HepG2 (cell line): ENCODE results near the gene TCF25. TPM values are rescaled to one million over a fixed set of nuclear protein-coding genes. Genes with fewer than 3 reads are reported as not detected.

ENCODE experiments used
- CCAR2 ChIP-seq: fragments of 200-400 bp; formaldehyde crosslinking; optimal IDR thresholded peaks from 2 replicates; pipeline ENCODE3; 2018; ENCODE audit warnings: low read depth, mild to moderate bottlenecking, low read length, moderate library complexity
- ERF ChIP-seq: IDR thresholded peaks from 2 replicates; pipeline ENCODE4 v1.6.1; 2018; ENCODE audit warnings: missing biosample characterization, missing genetic modification reagents
- ETV5 ChIP-seq: IDR thresholded peaks from 2 replicates; pipeline ENCODE4 v1.6.1; 2018; ENCODE audit warnings: missing biosample characterization, missing genetic modification reagents, inconsistent platforms, borderline replicate concordance
- FOXC1 ChIP-seq: sonication (generic); formaldehyde crosslinking; IDR thresholded peaks from 2 replicates; pipeline ENCODE4 v1.8.0; 2022; ENCODE audit warnings: mild to moderate bottlenecking, missing genetic modification reagents, borderline replicate concordance
- GTF2F1 ChIP-seq: fragments of 150-350 bp; IDR thresholded peaks from 2 replicates; pipeline ENCODE4 v1.6.1; 2014; ENCODE audit warnings: low read length
- MEIS1 ChIP-seq: sonication (generic); formaldehyde crosslinking; IDR thresholded peaks from 2 replicates; pipeline ENCODE4 v1.9.0; 2021; ENCODE audit warnings: mild to moderate bottlenecking, missing genetic modification reagents, moderate library complexity, borderline replicate concordance
- NR2F6 ChIP-seq, 2 experiments: IDR thresholded peaks; 2 replicates each; pipeline ENCODE4 v1.6.1; 2016; ENCODE audit warnings: antibody characterized with exemption in 1 of 2, mild to moderate bottlenecking in 1 of 2
- PHF21A ChIP-seq: sonication (generic); formaldehyde crosslinking; IDR thresholded peaks from 2 replicates; pipeline ENCODE4 v1.5.0; 2020; ENCODE audit warnings: mild to moderate bottlenecking, missing genetic modification reagents
- PRPF4 ChIP-seq: fragments of 200-400 bp; formaldehyde crosslinking; IDR thresholded peaks from 2 replicates; pipeline ENCODE4 v1.6.1; 2016; ENCODE audit warnings: low read length, low read depth; ENCODE audit not compliant: poor library complexity, severe bottlenecking
- RBAK ChIP-seq: sonication (generic); formaldehyde crosslinking; IDR thresholded peaks from 2 replicates; pipeline ENCODE4 v1.5.1; 2020; ENCODE audit warnings: mild to moderate bottlenecking, missing genetic modification reagents
- SAFB2 ChIP-seq: sonication (generic); formaldehyde crosslinking; IDR thresholded peaks from 2 replicates; pipeline ENCODE4 v1.5.1; 2020; ENCODE audit warnings: missing genetic modification reagents, low read depth, mild to moderate bottlenecking, borderline replicate concordance
- SP140L ChIP-seq: sonication (generic); formaldehyde crosslinking; IDR thresholded peaks from 2 replicates; pipeline ENCODE4 v1.4.0; 2020; ENCODE audit warnings: missing genetic modification reagents, borderline replicate concordance
- SRSF9 ChIP-seq: fragments of 200-400 bp; formaldehyde crosslinking; IDR thresholded peaks from 2 replicates; pipeline ENCODE4 v1.6.1; 2018; ENCODE audit warnings: borderline replicate concordance, mild to moderate bottlenecking, low read depth, low read length; ENCODE audit not compliant: insufficient read depth, poor library complexity, severe bottlenecking
- ZNF280D ChIP-seq: sonication (generic); formaldehyde crosslinking; IDR thresholded peaks from 2 replicates; pipeline ENCODE4 v1.5.1; 2020; ENCODE audit warnings: mild to moderate bottlenecking, missing genetic modification reagents
- ZNF343 ChIP-seq: sonication (generic); formaldehyde crosslinking; IDR thresholded peaks from 2 replicates; pipeline ENCODE4 v1.4.0; 2020; ENCODE audit warnings: mild to moderate bottlenecking, missing genetic modification reagents
- ZNF382 ChIP-seq: sonication (generic); formaldehyde crosslinking; IDR thresholded peaks from 2 replicates; pipeline ENCODE4 v1.5.0; 2020; ENCODE audit warnings: missing genetic modification reagents, mild to moderate bottlenecking, borderline replicate concordance
- ZNF451 ChIP-seq: sonication (generic); formaldehyde crosslinking; IDR thresholded peaks from 2 replicates; pipeline ENCODE4 v1.5.0; 2020; ENCODE audit warnings: mild to moderate bottlenecking, missing genetic modification reagents
- ZNF557 ChIP-seq: sonication (generic); formaldehyde crosslinking; IDR thresholded peaks from 2 replicates; pipeline ENCODE4 v1.4.0; 2020; ENCODE audit warnings: missing genetic modification reagents
- ZNF598 ChIP-seq: sonication (generic); formaldehyde crosslinking; IDR thresholded peaks from 2 replicates; pipeline ENCODE4 v1.5.1; 2020; ENCODE audit warnings: mild to moderate bottlenecking, missing genetic modification reagents, borderline replicate concordance
- ZNF746 ChIP-seq: sonication (generic); formaldehyde crosslinking; IDR thresholded peaks from 2 replicates; pipeline ENCODE4 v1.8.0; 2022; ENCODE audit warnings: mild to moderate bottlenecking, missing genetic modification reagents
- ZNF816 ChIP-seq: sonication (generic); formaldehyde crosslinking; IDR thresholded peaks from 2 replicates; pipeline ENCODE4 v1.8.0; 2022; ENCODE audit warnings: missing genetic modification reagents, mild to moderate bottlenecking, borderline replicate concordance
- polyA plus RNA-seq, 8 experiments: library from polyadenylated mRNA; depleted of rRNA in 3 of 8; stranded (reverse) in 7 of 8; unstranded in 1 of 8; fragments of >200 nt; fragmentation: Illumina TruSeq in 4 of 8; extraction: Trizol in 4 of 8; gene quantifications; 2 replicates each; pipeline versions ENCODE4 v1.2.1 to v1.2.3, GENCODE V29; 2011 to 2016; ENCODE audit warnings: low read depth in 4 of 8, missing spikeins in 1 of 8, mixed read lengths in 1 of 8; ENCODE audit not compliant: insufficient read depth in 1 of 8
- total RNA-seq, 5 experiments: library from RNA; depleted of rRNA; stranded (reverse); fragments of >200 nt; fragmentation: Illumina TruSeq; extraction: Trizol; gene quantifications; 2 replicates each; pipeline ENCODE4 v1.2.3, GENCODE V29; 2016; ENCODE audit warnings: low read depth in 1 of 5
- TF ChIP-seq, protein P1 (sequence below): sonication (generic); formaldehyde crosslinking; IDR thresholded peaks from 2 replicates; pipeline ENCODE4 v1.4.0; 2020; ENCODE audit warnings: missing genetic modification reagents
- TF ChIP-seq, protein P2 (sequence below): sonication (generic); formaldehyde crosslinking; conservative IDR thresholded peaks from 2 replicates; pipeline ENCODE4 v1.5.0; 2020; ENCODE audit warnings: missing genetic modification reagents

TCF25 gene
- total and polyA plus RNA-seq, 2 of the 13 experiments (the other 11 are each of a cell fraction or from before 2014, with no cell fraction given) = 138 to 206 TPM

DNA sequence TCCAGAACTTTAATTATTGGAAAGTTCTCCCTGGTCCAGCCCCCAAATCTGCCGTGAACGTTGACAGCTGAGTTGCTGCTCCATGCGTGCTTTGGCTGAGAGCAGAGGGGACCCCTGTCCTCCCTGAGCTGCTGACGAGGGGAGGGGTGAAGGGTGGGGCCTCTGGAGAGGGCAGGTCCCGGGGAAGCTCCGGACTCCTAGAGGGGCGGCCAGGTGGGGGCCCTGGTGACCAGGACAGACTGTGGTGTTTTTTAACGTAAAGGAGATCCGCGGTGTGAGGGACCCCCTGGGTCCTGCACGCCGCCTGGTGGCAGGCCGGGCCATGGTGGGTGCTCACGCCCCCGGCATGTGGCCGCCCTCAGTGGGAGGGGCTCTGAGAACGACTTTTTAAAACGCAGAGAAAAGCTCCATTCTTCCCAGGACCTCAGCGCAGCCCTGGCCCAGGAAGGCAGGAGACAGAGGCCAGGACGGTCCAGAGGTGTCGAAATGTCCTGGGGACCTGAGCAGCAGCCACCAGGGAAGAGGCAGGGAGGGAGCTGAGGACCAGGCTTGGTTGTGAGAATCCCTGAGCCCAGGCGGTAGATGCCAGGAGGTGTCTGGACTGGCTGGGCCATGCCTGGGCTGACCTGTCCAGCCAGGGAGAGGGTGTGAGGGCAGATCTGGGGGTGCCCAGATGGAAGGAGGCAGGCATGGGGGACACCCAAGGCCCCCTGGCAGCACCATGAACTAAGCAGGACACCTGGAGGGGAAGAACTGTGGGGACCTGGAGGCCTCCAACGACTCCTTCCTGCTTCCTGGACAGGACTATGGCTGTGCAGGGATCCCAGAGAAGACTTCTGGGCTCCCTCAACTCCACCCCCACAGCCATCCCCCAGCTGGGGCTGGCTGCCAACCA lies 45.3 kb downstream of the TCF25 start, which contains the start of gene MC1R (continued):
- TF ChIP-seq MEIS1 (CRISPR knock-in tag) = no peak
- TF ChIP-seq ZNF343 = no peak
- TF ChIP-seq NR2F6 (IDR thresholded peaks at IDR 0.05) = 0 out of 2 replicates have a peak, but pooled peaks have one; percentile 13
- peak; percentile 63; the same call in 1 of the 2 replicates for TF ChIP-seq NR2F6 (CRISPR knock-in tag; IDR thresholded peaks at IDR 0.05)
- TF ChIP-seq ETV5 (CRISPR knock-in tag) = peak; percentile 56
- TF ChIP-seq, protein P1, sequence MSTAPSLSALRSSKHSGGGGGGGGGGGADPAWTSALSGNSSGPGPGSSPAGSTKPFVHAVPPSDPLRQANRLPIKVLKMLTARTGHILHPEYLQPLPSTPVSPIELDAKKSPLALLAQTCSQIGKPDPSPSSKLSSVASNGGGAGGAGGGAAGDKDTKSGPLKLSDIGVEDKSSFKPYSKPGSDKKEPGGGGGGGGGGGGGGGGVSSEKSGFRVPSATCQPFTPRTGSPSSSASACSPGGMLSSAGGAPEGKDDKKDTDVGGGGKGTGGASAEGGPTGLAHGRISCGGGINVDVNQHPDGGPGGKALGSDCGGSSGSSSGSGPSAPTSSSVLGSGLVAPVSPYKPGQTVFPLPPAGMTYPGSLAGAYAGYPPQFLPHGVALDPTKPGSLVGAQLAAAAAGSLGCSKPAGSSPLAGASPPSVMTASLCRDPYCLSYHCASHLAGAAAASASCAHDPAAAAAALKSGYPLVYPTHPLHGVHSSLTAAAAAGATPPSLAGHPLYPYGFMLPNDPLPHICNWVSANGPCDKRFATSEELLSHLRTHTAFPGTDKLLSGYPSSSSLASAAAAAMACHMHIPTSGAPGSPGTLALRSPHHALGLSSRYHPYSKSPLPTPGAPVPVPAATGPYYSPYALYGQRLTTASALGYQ (CRISPR knock-in tag) = peak; percentile 43; the same call in 1 of the 2 replicates
- peak; percentile 94 for TF ChIP-seq ERF
- no peak for TF ChIP-seq ZNF557 (CRISPR knock-in tag)
- peak; percentile 71 for TF ChIP-seq PHF21A
- no peak for TF ChIP-seq PRPF4
- TF ChIP-seq, protein P2, sequence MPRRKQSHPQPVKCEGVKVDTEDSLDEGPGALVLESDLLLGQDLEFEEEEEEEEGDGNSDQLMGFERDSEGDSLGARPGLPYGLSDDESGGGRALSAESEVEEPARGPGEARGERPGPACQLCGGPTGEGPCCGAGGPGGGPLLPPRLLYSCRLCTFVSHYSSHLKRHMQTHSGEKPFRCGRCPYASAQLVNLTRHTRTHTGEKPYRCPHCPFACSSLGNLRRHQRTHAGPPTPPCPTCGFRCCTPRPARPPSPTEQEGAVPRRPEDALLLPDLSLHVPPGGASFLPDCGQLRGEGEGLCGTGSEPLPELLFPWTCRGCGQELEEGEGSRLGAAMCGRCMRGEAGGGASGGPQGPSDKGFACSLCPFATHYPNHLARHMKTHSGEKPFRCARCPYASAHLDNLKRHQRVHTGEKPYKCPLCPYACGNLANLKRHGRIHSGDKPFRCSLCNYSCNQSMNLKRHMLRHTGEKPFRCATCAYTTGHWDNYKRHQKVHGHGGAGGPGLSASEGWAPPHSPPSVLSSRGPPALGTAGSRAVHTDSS (CRISPR knock-in tag) = no peak
- TF ChIP-seq ZNF746 (CRISPR knock-in tag) = peak; percentile 75; the same call in 1 of the 2 replicates
- TF ChIP-seq SRSF9 = no peak
- no peak for TF ChIP-seq ZNF451 (CRISPR knock-in tag)
- TF ChIP-seq SAFB2 = no peak
- no peak for TF ChIP-seq ZNF382 (CRISPR knock-in tag)
- TF ChIP-seq ZNF280D (CRISPR knock-in tag) = no peak
- no peak for TF ChIP-seq GTF2F1
- TF ChIP-seq ZNF598 = peak; percentile 6; the same call in 1 of the 2 replicates
- TF ChIP-seq FOXC1 (CRISPR knock-in tag) = 0 out of 2 replicates have a peak, but pooled peaks have one; percentile 77
- no peak for TF ChIP-seq CCAR2
- no peak for TF ChIP-seq SP140L (CRISPR knock-in tag)
- TF ChIP-seq RBAK (CRISPR knock-in tag) = no peak
- no peak for TF ChIP-seq ZNF816
